Pericardium fibroblast (primary cell): ENCODE data around the gene PLA2G12B. TPM values are rescaled to one million over a fixed set of nuclear protein-coding genes. Genes with fewer than 3 reads are reported as not detected.

ENCODE experiments used
- total RNA-seq: library from RNA; depleted of rRNA; stranded (reverse); fragments of >200 nt; gene quantifications from 2 replicates; pipeline ENCODE4 v1.2.3, GENCODE V29; 2015

Gene PLA2G12B
- total RNA-seq, result not detected in 2 replicates

DNA sequence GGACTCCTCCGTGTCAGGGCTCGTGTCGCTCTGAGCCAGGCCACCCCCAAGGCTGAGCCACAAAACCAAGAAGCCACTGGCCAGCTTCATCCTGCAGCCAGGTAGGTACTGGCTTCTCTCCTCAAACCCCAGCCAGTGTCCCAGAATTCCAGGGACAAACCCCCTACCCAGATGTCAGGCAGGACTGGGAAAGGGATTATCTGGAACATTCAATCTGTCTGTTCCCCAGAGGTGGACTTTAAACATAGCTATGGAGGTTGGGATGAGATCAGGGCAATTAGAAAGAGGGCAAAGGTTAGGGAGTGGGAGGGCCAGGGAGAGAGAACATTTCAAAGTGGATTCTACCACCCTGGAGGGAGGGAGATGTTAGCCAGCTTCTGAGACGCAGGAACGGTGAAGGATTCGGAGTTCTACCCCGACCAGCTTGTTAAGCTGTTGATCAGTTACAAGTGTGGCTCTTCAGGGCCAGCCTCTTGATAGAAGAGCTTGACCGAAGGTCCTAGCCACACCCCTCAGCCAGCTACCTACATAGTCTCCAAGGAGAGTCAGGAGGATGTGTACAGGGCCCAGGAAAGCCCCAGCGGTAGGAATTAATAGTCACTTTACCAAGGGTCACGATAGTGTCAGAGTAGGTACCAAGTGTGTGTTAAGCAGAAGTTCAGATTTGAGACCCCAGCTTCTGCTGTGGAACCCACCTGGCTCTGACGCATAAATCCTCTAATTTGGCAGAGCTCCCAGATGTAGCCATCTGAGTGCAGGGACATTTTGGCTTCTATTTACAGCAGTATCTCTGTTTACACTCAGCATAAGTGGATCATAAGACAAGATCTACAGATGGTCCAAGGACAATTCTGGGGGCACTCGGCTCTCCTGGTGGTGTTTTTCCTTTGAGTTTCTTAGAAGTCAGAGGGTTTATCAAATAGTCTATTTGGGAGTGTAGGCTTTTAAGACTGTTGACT, at the start of gene PLA2G12B:
Gene PLA2G12B (minus strand): TSS at position 211 of the 959 bp plus-strand sequence. CDS start 121 bp downstream, at position 90.

DNA sequence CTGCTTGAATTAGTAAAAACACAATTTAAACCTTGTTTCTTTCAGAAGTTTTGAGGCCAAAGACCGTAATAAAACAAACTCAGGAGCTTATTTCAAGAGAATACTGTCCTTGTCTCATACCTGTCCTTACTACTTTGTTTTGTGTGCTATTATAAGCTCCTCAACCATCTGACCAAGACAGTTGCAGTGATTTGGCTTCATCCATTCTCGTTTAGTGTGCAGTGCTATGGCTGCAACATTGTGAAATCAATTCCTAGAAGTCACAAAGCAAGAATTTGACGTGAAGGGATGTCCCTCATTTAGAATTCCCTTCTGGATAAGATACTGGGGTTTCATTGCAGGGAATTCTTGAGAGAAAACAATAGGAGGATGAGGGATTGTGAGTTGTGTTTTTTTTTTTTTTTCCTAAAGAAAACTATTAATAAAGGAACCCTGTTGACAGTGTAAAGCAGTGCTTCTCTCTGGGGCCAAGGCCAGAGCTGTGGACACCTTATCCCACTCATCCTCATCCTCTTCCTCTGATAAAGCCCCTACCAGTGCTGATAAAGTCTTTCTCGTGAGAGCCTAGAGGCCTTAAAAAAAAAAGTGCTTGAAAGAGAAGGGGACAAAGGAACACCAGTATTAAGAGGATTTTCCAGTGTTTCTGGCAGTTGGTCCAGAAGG, 61.3 kb downstream of the PLA2G12B start, which contains the start of gene OIT3:
Gene OIT3 (plus strand): TSS at position 604 of the 663 bp plus-strand sequence. CDS start 60 bp downstream, outside the sequence.

Other genes starting within 250 kb of the PLA2G12B start
- gene OIT3, start 61.1 kb downstream of the PLA2G12B start, total RNA-seq, result 1.2 and 10.7 TPM in 2 replicates
- gene P4HA1, start 142.1 kb upstream of the PLA2G12B start, total RNA-seq, result 163 and 307 TPM in 2 replicates
- 3.0 and 11.0 TPM in 2 replicates for gene NUDT13, start 155.6 kb upstream of the PLA2G12B start, total RNA-seq
- 16.7 and 28.7 TPM in 2 replicates for gene ECD, start 213.2 kb upstream of the PLA2G12B start, total RNA-seq
- 7.1 and 14.7 TPM in 2 replicates for gene FAM149B1, start 213.3 kb upstream of the PLA2G12B start, total RNA-seq